Esophagus squamous epithelium (tissue), 5 donors: ENCODE data around the gene BMP8A. TPM values are rescaled to one million over a fixed set of nuclear protein-coding genes. Genes with fewer than 3 reads are reported as not detected.

Source experiments
- DNase-seq: peaks from one replicate; lab custom pipeline; 2025; lab: John Stamatoyannopoulos, UW
- H3K27ac ChIP-seq, 4 donors: fragments of 200-600 bp; sonication (generic); one replicate each; pipeline ENCODE4 v1.5.1; 2016 to 2019; ENCODE audit warnings: mild to moderate bottlenecking in 1 of 4
- H3K27me3 ChIP-seq, 4 donors: fragments of 200-600 bp; sonication (generic); 1 replicate in 3 of 4; 2 replicates in 1 of 4; pipeline versions ENCODE4 v1.5.1 to v1.6.0; 2017 to 2021; ENCODE audit warnings: antibody characterized with exemption in 1 of 4
- H3K36me3 ChIP-seq, 3 donors: fragments of 200-600 bp; sonication (generic); one replicate each; pipeline ENCODE4 v1.5.1; 2016 to 2019
- H3K4me1 ChIP-seq, 3 donors: fragments of 200-600 bp; sonication (generic); one replicate each; pipeline ENCODE4 v1.5.1; 2017 to 2019
- H3K4me3 ChIP-seq, 4 donors: fragments of 200-600 bp; sonication (generic); 1 replicate in 3 of 4; 2 replicates in 1 of 4; pipeline ENCODE4 v1.5.1; 2016 to 2019; ENCODE audit warnings: mild to moderate bottlenecking in 2 of 4, moderate library complexity in 1 of 4
- H3K9me3 ChIP-seq, 3 donors: fragments of 200-600 bp; sonication (generic); one replicate each; pipeline ENCODE4 v1.5.1; 2016 to 2019
- POLR2A ChIP-seq, 4 donors: fragments of 450-650 bp; IDR thresholded peaks; one replicate each; pipeline ENCODE4 v1.6.1; 2017; ENCODE audit warnings: antibody characterized with exemption in 4 of 4, mild to moderate bottlenecking in 4 of 4, moderate library complexity in 3 of 4
- WGBS, 2 donors: methylation state at CpG; one replicate each; pipeline ENCODE4 v1.1.5; 2018; 5-methylcytosine and 5-hydroxymethylcytosine counted together
- intact Hi-C: fragments of 100-400 bp; cut with DNase I; formaldehyde crosslinking; loops from one replicate; pipeline ENCODE4 v1.15.0; 2022
- total RNA-seq, 4 donors: library from RNA; depleted of rRNA; stranded (reverse); fragments of >200 nt; gene quantifications; one replicate each; pipeline ENCODE4 v1.1.0, GENCODE V29; 2016
- TF ChIP-seq, protein P1 (sequence below), 6 experiments: fragments of 450-650 bp in 4 of 6; fragments of 200-600 bp in 2 of 6; sonication (generic) in 2 of 6; IDR thresholded peaks; one replicate each; pipeline ENCODE4 v1.5.1; 2016 to 2019; ENCODE audit warnings: antibody characterized with exemption in 6 of 6, mild to moderate bottlenecking in 4 of 6, moderate library complexity in 4 of 6
- donor health status: DM: yes; HTN: yes; CAD: no.

The BMP8A gene
- total RNA-seq, 4 donors from 2014 or later = 0.13 to 0.38 TPM; not detected in 2

DNA sequence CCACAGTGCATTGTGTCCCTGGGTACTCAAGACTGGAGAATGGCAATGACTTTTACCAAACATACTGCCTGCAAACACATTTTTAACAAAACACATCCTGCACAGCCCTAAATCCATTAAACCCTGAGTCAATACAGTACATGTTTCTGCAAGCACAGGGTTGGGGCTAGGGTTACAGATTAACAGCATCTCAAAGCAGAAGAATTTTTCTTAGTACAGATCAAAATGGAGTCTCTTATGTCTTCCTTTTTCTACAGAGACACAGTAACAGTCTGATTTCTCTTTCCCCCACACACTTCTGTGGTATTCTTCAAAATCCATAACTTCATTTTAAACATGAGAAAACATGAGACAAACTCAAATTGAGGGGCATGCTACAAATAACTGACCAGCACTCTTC is 13.9 kb downstream of the BMP8A start:
- Histone ChIP-seq H3K36me3 (no peaks in the 10 kb centered on the region), H3K9me3 (no peaks in the 10 kb centered on the region), H3K4me1 (peaks cover 0 to 18% (median 0%) of the 10 kb centered on the region in 3 donors), H3K27me3 (peaks cover 0 to 42% (median 0%) of the 10 kb centered on the region in 4 donors), H3K4me3 (no peak overlapping the region), H3K27ac (no peak overlapping the region)
- no peak for TF ChIP-seq POLR2A (IDR thresholded peaks at IDR 0.05)
- TF ChIP-seq, protein P1, sequence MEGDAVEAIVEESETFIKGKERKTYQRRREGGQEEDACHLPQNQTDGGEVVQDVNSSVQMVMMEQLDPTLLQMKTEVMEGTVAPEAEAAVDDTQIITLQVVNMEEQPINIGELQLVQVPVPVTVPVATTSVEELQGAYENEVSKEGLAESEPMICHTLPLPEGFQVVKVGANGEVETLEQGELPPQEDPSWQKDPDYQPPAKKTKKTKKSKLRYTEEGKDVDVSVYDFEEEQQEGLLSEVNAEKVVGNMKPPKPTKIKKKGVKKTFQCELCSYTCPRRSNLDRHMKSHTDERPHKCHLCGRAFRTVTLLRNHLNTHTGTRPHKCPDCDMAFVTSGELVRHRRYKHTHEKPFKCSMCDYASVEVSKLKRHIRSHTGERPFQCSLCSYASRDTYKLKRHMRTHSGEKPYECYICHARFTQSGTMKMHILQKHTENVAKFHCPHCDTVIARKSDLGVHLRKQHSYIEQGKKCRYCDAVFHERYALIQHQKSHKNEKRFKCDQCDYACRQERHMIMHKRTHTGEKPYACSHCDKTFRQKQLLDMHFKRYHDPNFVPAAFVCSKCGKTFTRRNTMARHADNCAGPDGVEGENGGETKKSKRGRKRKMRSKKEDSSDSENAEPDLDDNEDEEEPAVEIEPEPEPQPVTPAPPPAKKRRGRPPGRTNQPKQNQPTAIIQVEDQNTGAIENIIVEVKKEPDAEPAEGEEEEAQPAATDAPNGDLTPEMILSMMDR (IDR thresholded peaks at IDR 0.05) = no peak
- intact Hi-C loops = no loop called here
- no peak for DNase-seq

DNA sequence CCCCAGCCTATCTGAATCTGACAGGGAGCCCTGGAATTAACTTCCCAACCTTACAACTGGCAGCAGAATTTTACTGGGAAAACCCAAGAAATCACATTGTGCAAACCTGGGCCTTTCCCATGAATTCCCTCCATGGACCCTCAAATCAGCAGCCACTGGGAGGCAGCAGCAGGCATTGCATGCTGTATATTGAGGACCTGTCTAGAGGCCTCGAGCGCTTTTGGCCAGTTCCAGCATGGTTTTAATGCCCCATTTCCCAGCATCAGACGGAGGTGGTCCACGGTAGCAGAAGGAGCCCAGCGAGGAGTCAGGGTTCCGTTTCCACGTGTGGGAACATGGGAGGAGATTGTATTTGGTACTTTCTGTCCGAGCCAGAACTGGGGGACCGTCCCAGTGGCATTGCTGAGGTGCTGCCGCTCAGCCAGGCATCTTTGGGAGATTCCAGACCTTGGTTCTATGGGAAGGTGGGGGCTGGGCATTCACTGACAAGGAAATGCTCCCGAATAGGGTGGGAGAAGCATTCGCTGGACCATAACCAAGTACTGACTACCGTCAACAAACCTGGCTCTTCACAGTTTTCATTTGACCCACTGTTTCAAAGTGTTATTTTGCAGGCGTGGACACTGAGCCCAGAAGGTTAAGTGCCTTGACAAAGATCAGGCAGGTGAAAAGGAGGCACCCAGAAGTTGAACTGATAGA is 15.9 kb downstream of the BMP8A start:
- H3K4me3 ChIP-seq = no peak overlapping the region
- no peaks in the 10 kb centered on the region for H3K36me3 ChIP-seq
- no peaks in the 10 kb centered on the region for H3K9me3 ChIP-seq
- H3K27me3 ChIP-seq = peaks cover 0 to 46% (median 0%) of the 10 kb centered on the region in 4 donors
- TF ChIP-seq POLR2A (IDR thresholded peaks at IDR 0.05) = no peak
- TF ChIP-seq, protein P1 (IDR thresholded peaks at IDR 0.05) = no peak
- H3K27ac ChIP-seq = no peak overlapping the region
- 82 to 88% methylated on average over 5 to 11 of the region's 14 CpGs for WGBS, 2 donors
- peaks cover 0 to 4% (median 0%) of the 10 kb centered on the region in 3 donors for H3K4me1 ChIP-seq
- no peak for DNase-seq
- intact Hi-C loops = no loop called here

DNA sequence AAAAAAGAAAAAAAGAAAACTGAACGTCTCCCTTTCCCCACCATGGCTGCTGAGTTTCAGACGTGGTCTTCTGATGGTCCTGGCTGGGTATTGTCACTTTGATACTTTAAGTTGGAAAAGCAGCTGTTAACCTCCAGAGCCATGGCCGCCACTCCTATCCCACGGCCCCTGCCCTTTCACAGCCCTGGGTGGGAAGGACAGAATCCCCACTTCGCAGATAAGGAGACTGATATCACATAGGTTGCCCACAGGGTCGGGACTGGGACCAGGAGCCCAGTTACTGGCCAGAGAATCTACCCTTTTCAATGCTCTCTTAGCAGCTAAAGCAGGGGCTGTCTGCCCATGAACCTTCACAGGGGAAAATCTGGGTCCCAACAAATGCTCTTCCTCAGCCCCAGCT is 16.8 kb downstream of the BMP8A start:
- 85 to 88% methylated on average over 5 to 6 of the region's 6 CpGs for WGBS, 2 donors
- H3K36me3 ChIP-seq = no peaks in the 10 kb centered on the region
- no peak overlapping the region for H3K4me3 ChIP-seq
- no peak for DNase-seq
- H3K27me3 ChIP-seq = peaks cover 0 to 46% (median 0%) of the 10 kb centered on the region in 4 donors
- intact Hi-C loops = no loop called here
- TF ChIP-seq, protein P1 (IDR thresholded peaks at IDR 0.05) = no peak
- TF ChIP-seq POLR2A (IDR thresholded peaks at IDR 0.05) = no peak
- no peaks in the 10 kb centered on the region for H3K9me3 ChIP-seq
- peaks cover 0 to 4% (median 0%) of the 10 kb centered on the region in 3 donors for H3K4me1 ChIP-seq
- no peak overlapping the region for H3K27ac ChIP-seq

DNA sequence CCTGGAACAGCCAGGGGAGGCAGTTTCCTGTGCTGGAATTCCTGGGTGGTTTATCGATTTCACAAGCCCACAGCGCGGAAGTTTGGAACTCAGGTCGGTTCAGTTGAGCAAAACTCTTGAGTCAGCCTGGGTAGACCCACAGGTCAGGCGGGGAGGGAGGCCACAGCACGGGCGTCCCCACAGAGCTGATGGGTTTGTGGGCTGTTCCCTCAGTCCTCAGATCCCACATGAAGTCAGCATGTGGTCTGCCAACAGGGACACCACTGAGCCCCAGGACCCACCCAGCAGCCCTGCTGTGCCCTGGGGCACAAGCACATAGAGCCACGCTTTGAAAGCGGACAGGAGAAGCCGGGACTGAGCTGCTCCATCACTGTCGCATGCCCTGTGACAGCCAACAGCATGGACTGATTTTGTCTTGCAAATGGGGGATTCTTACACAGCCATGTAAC is 17.4 kb downstream of the BMP8A start:
- no peak for DNase-seq
- intact Hi-C loops = no loop called here

More for the DNA sequence above, 17.4 kb downstream of the BMP8A start:
- WGBS, 2 donors = 20 to 67% methylated on average over 1 to 4 of the region's 11 CpGs
- Histone ChIP-seq H3K4me3 (no peak overlapping the region), H3K27ac (peak overlapping the region in 1 of 4 donors; percentile 32), H3K36me3 (no peaks in the 10 kb centered on the region), H3K4me1 (peaks cover 0 to 4% (median 0%) of the 10 kb centered on the region in 3 donors), H3K27me3 (peaks cover 0 to 42% (median 0%) of the 10 kb centered on the region in 4 donors), H3K9me3 (no peaks in the 10 kb centered on the region)
- TF ChIP-seq, protein P1 (IDR thresholded peaks at IDR 0.05) = no peak
- TF ChIP-seq POLR2A (IDR thresholded peaks at IDR 0.05) = no peak
